ENCODE data around the gene TAF6. TPM values are rescaled to one million over a fixed set of nuclear protein-coding genes. Genes with fewer than 3 reads are reported as not detected.

Gene TAF6
- total RNA-seq, 3 donors from 2014 or later: 31.6 to 62.5 (median 34.2) TPM

DNA sequence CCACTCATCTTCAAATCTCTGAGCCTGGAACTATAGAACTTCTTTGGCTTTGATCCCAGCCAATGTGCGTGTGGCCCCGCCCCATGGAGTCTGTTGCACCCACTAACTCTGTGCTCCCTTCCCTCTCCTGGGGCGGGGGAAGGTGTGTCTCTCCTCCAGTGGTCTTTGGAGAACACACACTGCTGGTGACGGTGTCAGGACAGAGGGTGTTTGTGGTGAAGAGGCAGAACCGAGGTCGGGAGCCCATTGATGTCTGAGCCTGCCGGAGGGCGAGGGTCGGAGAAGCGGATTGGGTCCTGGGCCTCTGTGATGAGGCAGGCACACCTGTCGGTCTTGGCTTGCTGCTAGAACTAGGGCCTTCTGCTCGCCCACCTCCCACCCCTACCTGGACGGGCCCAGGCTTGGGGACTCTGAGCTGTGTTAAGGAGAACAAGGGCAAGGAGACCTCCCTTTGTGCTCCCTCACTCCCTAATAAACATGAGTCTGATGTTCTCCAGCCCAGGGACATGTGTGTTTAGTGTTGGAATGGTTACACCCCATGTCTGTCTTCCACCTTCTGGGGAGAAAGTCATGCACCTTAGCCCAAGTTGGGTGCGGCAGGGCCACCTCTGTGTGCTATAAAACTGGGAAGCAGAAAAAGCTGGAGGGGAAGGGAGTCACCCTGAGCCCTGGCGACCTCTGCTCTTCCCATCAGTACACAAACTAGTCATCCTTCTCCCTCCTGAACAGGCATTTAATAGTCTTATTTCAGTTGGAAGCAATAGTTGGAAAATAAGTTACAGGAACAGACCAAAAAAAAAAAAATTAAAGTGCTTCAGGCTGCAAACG is 34.8 kb upstream of the TAF6 start:
- intact Hi-C loops (cut with DNase I, micrococcal nuclease): no loop called here
- DNase-seq: peak; percentile 81 to 85 (median 81)
- peaks cover 80% of the 10 kb centered on the region for H3K4me1 ChIP-seq (ENCODE audit: low read depth)
- H3K9me3 ChIP-seq: no peaks in the 10 kb centered on the region
- peak; percentile 70 for ATAC-seq
- TF ChIP-seq, protein P1, sequence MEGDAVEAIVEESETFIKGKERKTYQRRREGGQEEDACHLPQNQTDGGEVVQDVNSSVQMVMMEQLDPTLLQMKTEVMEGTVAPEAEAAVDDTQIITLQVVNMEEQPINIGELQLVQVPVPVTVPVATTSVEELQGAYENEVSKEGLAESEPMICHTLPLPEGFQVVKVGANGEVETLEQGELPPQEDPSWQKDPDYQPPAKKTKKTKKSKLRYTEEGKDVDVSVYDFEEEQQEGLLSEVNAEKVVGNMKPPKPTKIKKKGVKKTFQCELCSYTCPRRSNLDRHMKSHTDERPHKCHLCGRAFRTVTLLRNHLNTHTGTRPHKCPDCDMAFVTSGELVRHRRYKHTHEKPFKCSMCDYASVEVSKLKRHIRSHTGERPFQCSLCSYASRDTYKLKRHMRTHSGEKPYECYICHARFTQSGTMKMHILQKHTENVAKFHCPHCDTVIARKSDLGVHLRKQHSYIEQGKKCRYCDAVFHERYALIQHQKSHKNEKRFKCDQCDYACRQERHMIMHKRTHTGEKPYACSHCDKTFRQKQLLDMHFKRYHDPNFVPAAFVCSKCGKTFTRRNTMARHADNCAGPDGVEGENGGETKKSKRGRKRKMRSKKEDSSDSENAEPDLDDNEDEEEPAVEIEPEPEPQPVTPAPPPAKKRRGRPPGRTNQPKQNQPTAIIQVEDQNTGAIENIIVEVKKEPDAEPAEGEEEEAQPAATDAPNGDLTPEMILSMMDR (IDR thresholded peaks at IDR 0.05): no peak
- H3K36me3 ChIP-seq (ENCODE audit: low read depth): no peaks in the 10 kb centered on the region
- no peak overlapping the region for H3K4me3 ChIP-seq

DNA sequence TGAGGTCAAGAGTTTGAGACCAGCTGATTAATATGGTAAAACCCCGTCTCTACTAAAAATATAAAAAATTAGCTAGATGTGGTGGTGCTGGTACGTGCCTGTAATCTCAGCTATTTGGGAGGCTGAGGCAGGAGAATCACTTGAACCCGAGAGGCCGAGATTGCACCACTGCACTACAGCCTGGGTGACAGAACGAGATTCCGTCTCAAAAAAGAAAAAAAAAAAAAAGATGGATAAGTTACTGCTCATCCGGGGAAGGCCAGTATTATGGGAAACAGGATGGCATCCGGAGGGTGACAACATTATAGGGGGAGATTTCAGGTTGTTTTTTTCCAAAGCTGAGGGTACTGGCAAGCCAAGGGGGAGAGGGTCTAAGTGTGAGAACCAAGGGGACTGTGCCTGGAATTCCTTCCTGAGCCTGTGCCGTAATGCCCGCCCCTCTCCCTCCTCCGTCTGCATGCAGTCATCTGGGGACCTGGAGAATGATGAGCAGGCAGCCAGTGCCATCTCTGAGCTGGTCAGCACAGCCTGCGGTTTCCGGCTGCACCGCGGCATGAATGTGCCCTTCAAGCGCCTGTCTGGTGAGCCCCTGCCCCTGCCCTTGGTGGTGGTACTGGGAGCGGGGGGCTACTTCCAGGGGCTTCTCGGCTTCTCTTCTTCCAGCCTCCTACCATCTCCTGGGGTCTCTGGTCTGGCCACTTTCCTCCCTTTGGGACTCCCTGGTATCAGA is 33.9 kb upstream of the TAF6 start:
- Histone ChIP-seq H3K9me3 (no peaks in the 10 kb centered on the region), H3K4me3 (no peak overlapping the region), H3K4me1 (ENCODE audit: low read depth) (peaks cover 85% of the 10 kb centered on the region), H3K36me3 (ENCODE audit: low read depth) (peaks cover 4% of the 10 kb centered on the region)
- peak in 1 of 3 donors; percentile 58 for DNase-seq
- intact Hi-C loops (cut with DNase I, micrococcal nuclease): no loop called here
- ATAC-seq: no peak
- TF ChIP-seq, protein P1 (IDR thresholded peaks at IDR 0.05): no peak

DNA sequence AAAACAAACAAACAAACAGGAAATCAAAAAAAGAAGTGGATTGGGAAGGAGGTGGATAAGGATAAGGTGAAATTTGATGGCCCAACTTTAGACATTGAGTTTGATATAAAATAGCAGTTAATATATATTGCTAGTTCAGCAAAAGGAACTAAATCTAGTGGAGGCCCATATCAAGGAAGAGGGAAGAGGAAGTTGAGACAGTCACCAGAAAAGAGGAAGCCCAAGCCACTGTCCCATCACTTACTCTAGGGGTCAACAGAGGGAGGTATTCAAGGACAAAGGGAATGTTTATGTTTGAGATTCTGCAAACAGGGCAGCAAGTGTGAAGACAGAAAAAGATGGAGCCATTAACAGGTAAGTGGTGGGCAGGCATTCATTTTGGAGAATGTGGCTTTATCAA is 33.2 kb upstream of the TAF6 start:
- intact Hi-C loops (cut with DNase I, micrococcal nuclease): no loop called here
- Histone ChIP-seq H3K4me1 (ENCODE audit: low read depth) (peaks cover 81% of the 10 kb centered on the region), H3K36me3 (ENCODE audit: low read depth) (peaks cover 4% of the 10 kb centered on the region), H3K9me3 (no peaks in the 10 kb centered on the region), H3K4me3 (no peak overlapping the region)
- ATAC-seq (no peak), DNase-seq (no peak)
- TF ChIP-seq, protein P1 (IDR thresholded peaks at IDR 0.05): no peak

DNA sequence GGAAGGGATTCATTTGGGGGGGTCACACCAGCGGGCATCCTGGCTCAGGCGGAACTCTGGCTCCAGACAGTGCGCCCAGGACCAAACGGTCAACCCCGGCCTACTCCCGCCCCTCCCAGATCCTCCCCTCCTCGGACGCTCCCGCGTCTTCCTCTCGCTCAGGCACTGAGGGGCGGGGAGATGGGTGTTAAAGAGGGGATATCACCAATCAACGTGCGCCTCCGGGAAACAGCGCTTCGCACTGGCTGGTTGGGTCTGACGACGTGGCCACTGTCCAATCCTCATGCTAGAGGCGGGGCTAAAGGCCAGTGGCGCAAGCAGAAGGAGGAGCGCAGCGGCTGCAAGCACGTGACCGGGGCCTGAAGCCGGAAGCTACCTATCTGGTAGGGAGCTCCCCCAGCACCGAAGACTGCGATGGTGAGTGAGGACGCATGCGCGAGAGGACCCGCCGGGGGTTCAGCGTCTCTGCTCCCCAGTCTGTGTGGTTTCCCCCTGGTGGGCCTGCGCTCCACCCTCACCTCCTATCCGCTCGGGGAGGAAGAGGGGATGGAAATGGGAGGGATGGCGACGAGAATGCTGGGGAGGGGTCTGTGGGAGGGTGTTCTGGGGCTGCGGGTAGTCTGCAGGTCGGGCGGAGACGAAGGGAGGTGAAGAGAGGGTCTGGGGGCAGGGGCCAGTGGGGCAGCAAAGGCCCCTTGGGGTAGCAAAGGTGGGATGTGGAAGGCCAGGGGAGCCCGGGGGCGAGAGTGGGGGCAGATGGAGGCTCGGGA is 29.6 kb upstream of the TAF6 start, which contains the start of gene LAMTOR4:
Gene LAMTOR4 (plus strand): TSS at position 360 of the 770 bp plus-strand sequence. CDS start 55 bp downstream, at position 415.
- Histone ChIP-seq H3K4me1 (ENCODE audit: low read depth) (peaks cover 45% of the 10 kb centered on the region), H3K36me3 (ENCODE audit: low read depth) (peaks cover 4% of the 10 kb centered on the region), H3K4me3 (peak within 1 kb of the TSS; percentile 83), H3K9me3 (no peaks in the 10 kb centered on the region)
- intact Hi-C loops (cut with DNase I, micrococcal nuclease): no loop called here
- TF ChIP-seq, protein P1 (IDR thresholded peaks at IDR 0.05): no peak
- peak; percentile 94 for ATAC-seq
- DNase-seq: peak; percentile 98 to 100 (median 99)

DNA sequence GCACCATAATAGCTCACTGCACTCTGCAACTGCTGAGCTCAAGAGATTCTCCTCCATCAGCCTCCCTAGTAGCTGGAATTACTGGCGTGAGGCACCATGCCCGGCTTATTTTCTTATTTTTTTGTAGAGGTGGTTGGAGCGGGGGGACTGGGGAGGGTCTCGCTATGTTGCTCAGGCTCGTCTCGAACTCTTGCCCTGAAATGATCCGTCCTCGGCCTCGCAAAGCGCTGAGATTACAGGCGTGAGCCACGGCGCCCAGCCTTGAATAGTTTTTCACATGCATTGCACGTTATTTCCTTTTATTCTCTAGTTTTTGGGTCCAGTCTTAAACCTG is 29.0 kb upstream of the TAF6 start:
- ATAC-seq (no peak), DNase-seq (no peak)
- H3K4me1 ChIP-seq (ENCODE audit: low read depth): peaks cover 39% of the 10 kb centered on the region
- TF ChIP-seq, protein P1 (IDR thresholded peaks at IDR 0.05): no peak
- H3K36me3 ChIP-seq (ENCODE audit: low read depth): peaks cover 4% of the 10 kb centered on the region
- intact Hi-C loops (cut with DNase I, micrococcal nuclease): no loop called here
- H3K9me3 ChIP-seq: no peaks in the 10 kb centered on the region
- H3K4me3 ChIP-seq: no peak overlapping the region

All from mucosa of descending colon (tissue), 3 donors.